Thyroid gland (tissue), 4 donors: ENCODE data around the gene MYO18B.

Experiments
- CTCF ChIP-seq, 6 experiments: fragments of 200-600 bp in 3 of 6; fragments of 450-650 bp in 3 of 6; sonication (generic) in 3 of 6; IDR thresholded peaks; one replicate each; pipeline ENCODE4 v1.5.1; 2016 to 2019; ENCODE audit warnings: antibody characterized with exemption in 6 of 6, mild to moderate bottlenecking in 2 of 6, inconsistent platforms in 1 of 6, moderate library complexity in 1 of 6
- POLR2A ChIP-seq, 2 donors: fragments of 450-650 bp; IDR thresholded peaks; one replicate each; pipeline ENCODE4 v1.6.1; 2017; ENCODE audit warnings: antibody characterized with exemption in 2 of 2, mild to moderate bottlenecking in 2 of 2, moderate library complexity in 1 of 2

GRCh38 chr22:26016916-26017315 lies 274.9 kb downstream of the MYO18B start:
- no peak for TF ChIP-seq CTCF (IDR thresholded peaks at IDR 0.05)
- TF ChIP-seq POLR2A (IDR thresholded peaks at IDR 0.05), result no peak
